ENCODE results near the gene FAM131A.

- TF ChIP-seq CTCF (IDR thresholded peaks at IDR 0.05) (no peak), POLR2A (IDR thresholded peaks at IDR 0.05) (no peak)
Measured at GRCh38 chr3:184346480-184347190, 9.2 kb downstream of the FAM131A start.
